Measurements from ENCODE around the gene ST8SIA4. TPM values are rescaled to one million over a fixed set of nuclear protein-coding genes. Genes with fewer than 3 reads are reported as not detected.

ST8SIA4 gene
- total RNA-seq, 1 donor from 2014 or later = 9.4 TPM

DNA sequence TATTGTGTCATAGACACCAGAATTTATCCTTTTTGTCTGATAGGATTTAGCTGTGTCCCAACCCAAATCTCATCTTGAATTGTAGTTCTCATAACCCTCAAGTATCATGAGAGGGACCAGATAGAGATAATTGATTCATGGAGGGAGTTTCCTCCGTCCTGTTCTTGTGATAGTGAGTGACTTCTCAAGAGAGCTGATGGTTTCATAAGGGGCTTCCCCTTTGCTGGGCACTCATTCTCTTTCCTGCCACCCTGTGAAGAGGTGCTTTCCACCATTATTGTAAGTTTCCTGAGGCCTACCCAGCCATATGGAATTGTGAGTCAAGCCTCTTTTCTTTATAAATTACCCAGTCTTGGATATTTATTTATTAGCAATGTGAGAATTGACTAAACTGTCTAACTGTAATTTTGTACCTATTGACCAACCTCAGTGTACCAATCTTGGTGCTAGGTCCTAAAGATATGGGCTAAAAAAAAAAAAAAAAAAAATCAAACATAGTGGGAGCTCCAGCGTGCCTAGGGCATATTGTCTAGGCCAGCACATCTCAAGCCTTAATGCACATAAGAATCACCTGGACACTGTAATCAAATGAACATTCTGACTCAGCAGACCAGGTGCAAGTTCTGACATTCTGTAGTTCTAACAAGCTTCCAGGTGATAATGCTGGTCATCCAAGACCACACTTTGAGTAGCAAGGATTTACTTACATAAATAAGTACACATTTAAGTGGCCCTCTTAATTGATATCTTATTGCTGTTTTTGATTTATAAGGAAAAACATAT, 30.5 kb downstream of the ST8SIA4 start:
- no peak for DNase-seq (ENCODE audit: low spot score)

GRCh38 chr5:100867039-100867562, 36.0 kb downstream of the ST8SIA4 start:
- no peak for DNase-seq (ENCODE audit: low spot score)

GRCh38 chr5:100864931-100865330, 38.2 kb downstream of the ST8SIA4 start:
- no peak for DNase-seq (ENCODE audit: low spot score)

- DNase-seq (ENCODE audit: low spot score) = no peak
These were observed 39.3 kb downstream of the ST8SIA4 start for GRCh38 chr5:100863739-100864138.

GRCh38 chr5:100861148-100861547, 41.9 kb downstream of the ST8SIA4 start:
- DNase-seq (ENCODE audit: low spot score) = no peak

DNA sequence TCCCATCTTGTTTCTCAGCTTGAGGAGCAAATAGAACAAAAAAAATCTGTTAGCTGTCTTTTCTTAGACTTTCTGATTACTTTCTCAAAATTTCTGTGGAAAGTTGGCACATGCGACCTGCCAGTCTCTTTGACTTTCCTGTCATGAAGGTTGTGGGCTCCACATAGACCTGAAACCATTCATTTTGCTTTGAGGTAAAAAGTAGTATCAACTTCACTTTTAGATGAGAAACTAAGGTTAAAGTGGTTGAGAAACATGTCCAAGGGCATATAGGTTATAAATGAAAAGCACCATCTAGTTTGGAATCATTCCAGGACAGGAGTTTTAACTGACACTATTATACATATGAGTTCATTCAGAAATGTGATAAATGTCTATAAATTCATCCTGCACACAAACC, 42.7 kb downstream of the ST8SIA4 start:
- DNase-seq (ENCODE audit: low spot score) = no peak

DNA sequence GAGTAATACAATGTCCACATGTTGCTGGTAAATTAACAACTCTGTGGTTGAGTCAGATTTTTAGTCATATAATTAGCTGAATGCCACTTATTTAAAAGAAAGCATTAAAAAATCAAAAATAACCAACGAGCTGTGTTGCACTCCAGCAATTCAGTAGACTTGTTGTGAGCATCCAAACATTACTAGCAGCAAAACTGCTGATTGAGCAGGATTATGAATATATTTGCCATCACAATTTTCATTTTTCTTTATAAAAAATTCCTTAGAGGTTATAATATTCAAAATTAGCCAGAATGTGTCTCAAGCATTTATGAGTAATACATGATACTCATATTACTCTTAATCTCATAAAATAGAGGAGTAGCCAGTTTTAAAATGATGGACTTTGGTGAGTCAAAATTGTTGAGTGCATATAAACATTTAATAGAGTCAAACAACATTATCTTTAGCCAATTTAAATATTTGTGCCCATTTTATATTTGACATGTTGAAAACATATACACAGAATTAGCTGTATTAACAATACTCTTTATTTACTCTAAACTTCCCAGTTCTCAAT, 44.0 kb downstream of the ST8SIA4 start:
- DNase-seq (ENCODE audit: low spot score) = no peak

GRCh38 chr5:100856462-100856861, 46.6 kb downstream of the ST8SIA4 start:
- no peak for DNase-seq (ENCODE audit: low spot score)

DNA sequence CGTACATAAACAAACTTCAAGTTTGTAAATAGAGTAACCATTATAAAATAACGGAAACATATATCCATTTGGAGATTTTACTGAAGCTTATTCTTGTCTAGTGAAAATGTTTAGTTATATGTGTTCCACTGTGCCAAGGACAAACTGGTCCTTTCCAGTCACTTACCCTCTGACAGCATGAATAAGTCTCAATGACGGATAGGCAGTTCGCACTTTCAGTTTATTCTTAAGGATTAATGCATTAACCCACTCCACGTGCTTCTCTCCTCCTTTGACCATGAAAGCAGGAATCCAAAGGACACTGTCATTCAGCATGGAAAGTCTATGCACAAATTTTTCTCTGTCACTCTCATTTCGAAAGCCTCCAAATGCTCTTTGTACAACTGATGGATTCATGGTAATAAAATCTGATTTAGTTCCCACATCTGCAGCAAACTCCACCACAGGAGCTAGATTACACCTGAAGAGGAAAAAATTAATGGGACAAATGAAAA, 47.1 kb downstream of the ST8SIA4 start:
- no peak for DNase-seq (ENCODE audit: low spot score)

DNA sequence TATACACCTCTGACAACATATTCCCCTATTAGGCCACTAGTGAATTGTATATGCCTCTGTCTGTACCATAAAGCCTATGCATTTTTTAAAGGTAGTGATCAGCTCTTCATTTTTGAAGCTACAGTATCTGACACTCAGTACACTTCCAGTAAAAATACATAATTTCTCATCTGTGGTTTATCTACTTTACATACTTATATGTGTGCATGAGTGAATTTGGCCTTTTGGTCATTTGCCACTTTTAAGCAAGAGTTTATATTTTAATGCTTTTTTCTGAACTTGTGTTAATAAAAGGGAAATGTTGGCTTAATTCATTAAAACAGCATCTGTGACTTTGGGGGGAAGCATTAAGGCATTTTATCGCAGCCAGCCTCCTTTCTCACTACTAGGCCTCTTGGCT, 47.8 kb downstream of the ST8SIA4 start:
- DNase-seq (ENCODE audit: low spot score) = no peak

DNA sequence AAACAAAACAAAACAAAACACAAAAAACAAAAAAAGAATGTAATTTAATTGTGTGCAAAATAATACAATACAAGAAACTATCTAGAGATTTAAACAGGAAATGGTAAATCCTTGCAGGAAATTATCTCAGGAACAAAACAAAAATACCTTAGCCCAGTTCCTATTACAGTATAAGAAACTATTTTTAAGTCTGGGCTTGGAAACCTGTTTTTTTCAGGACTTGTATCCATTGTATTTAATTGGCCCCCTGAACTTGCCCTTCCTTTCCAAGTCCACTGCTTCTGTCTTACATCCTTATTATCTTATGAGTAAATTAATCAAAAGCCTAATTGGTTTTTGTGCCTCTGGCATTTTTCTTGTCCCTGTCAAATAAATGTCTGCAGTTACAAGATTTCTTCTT, 48.5 kb downstream of the ST8SIA4 start:
- DNase-seq (ENCODE audit: low spot score) = no peak

DNA sequence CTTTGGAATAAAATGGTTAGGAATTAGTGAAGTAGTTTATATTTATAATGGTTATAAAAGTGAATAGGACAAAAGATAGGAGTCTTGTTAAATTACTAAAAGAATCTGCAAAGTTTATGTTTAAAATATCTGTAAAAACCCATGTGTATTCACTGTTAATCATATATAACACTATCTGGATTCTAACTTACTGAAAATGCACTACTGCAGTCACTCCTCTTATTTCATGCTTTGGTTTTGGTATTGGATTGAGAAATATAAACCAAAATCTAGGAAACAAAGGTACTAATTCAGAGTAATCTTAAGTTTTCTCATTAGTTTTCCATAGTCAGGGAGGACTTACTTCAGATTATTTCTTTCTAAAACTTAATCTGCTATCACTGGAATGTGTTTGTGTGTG, 49.5 kb downstream of the ST8SIA4 start:
- no peak for DNase-seq (ENCODE audit: low spot score)

GRCh38 chr5:100852988-100853449, 50.1 kb downstream of the ST8SIA4 start:
- DNase-seq (ENCODE audit: low spot score) = no peak

- no peak for DNase-seq (ENCODE audit: low spot score)
These were observed 51.0 kb downstream of the ST8SIA4 start for GRCh38 chr5:100852051-100852450.

DNA sequence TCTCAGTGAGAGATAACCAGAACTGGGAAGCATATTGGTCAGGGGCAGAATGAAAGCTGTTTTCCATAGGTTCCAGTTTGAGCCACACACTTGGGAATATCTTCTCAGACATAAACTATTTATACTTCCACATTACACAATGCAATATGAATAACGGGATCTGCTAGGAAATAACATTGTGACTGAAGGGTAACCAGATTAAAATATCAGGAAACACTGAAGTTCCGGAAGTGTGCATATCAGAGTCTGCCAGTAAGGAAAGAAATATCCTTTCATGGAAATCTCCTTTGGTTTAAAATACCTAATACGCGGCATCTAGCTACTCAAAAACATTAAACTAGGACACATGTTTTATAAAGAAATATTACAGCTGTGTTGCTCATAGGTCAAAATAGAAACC, 56.3 kb downstream of the ST8SIA4 start:
- DNase-seq (ENCODE audit: low spot score) = no peak

DNA sequence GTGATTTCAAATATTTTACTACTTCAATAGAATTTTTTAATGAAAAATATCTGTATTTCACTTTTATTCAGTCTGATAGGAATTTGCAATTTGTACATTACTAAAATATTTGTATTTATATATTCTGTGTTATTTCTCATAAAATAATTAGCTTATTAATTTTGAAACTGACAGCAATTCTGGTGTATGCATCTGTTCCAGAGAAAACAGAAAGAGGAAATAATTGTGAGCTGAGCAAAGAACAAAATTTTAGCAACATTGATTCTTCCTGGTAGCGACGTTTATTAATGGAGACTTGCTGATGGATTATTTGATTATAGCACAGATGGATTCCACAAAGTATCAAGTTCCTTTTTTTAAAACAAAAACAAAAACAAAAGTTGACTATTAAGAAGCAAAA, 61.0 kb downstream of the ST8SIA4 start:
- no peak for DNase-seq (ENCODE audit: low spot score)

DNA sequence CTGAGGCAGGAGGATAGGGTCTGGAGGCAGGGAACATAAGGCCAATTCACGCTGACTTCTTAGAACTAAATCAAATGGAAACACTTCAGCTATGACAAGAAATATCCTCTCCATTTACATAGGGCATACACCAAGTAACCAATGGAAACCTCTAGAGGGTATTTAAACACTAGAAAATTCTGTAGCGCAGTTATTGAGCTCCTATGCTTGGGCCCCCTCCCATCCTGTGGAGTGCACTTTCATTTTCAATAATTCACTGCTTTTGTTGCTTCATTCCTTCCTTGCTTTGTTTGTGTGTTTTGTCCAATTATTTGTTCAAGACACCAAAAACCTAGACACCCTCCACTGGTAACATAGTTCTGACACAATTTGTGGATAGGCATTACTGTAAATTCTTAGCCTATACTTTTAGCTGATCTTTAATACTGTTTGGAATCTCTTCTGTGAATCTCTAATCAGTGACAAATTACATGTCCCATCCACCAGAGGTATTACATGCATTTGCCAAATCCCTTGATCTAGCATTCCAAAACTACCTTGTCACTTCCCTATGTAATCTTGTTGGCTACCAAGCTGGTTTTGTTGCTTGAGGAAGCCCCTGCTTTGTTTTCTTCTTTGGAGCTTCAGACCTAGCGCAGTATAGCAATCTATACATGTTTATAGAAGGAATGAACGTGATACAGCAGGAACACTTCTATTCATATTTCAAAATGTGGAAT, 61.6 kb downstream of the ST8SIA4 start:
- no peak for DNase-seq (ENCODE audit: low spot score)

- DNase-seq (ENCODE audit: low spot score) = no peak
These were observed 62.3 kb downstream of the ST8SIA4 start for GRCh38 chr5:100840789-100841188.

GRCh38 chr5:100840370-100840769, 62.7 kb downstream of the ST8SIA4 start:
- DNase-seq (ENCODE audit: low spot score) = no peak

DNA sequence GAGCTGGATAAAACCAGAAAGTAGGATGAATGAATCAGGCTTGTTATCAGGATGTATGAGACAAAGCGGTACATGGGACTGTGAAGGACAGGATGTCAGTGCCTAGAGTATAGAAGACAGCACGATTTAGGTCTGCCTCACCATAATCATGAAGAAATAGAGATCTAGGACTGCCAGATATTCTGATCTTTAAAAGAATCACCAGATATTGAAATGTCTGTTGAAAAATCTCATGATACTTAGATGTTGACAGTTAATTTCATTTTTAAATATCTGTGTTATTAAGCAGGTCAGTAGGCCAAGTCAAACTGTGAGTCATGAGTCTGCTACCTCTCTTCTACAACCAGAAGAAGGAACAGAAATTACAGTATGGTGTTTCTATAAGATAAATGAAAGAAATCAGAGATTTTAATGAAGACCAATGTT, 65.0 kb downstream of the ST8SIA4 start:
- DNase-seq (ENCODE audit: low spot score) = no peak

- DNase-seq (ENCODE audit: low spot score) = no peak
These were observed 68.6 kb downstream of the ST8SIA4 start for GRCh38 chr5:100834519-100834918.
